LNCAP (cell line): ENCODE data around the gene NFKBIZ.

Experiments used
- CTCF ChIP-seq: fragments of 450-650 bp; IDR thresholded peaks from 2 replicates; pipeline ENCODE4 v1.5.1; 2017; ENCODE audit warnings: mild to moderate bottlenecking

The NFKBIZ gene

GRCh38 chr3:101847328-101847727 lies 2.0 kb upstream of the NFKBIZ start:
- no peak for TF ChIP-seq CTCF

GRCh38 chr3:101848326-101848725 lies 988 bp upstream of the NFKBIZ start:
- no peak for TF ChIP-seq CTCF

- peak; percentile 38 for TF ChIP-seq CTCF
These were observed 466 bp downstream of the NFKBIZ start for GRCh38 chr3:101849714-101850245.

- TF ChIP-seq CTCF: no peak
These were observed 1.1 kb downstream of the NFKBIZ start for GRCh38 chr3:101850246-101851051.

- no peak for TF ChIP-seq CTCF
These were observed 1.9 kb downstream of the NFKBIZ start for GRCh38 chr3:101851072-101851770.

GRCh38 chr3:101851850-101852714 lies 2.8 kb downstream of the NFKBIZ start:
- TF ChIP-seq CTCF: no peak
